GM12865 (cell line): ENCODE data around the gene DPYD.
"Not testable (repeated sequence)": the region's sequence is repeated elsewhere in the genome, so short reads cannot be mapped to it uniquely, and the experiment has no call there.

Experiments
- DNase-seq: peaks from one replicate; pipeline ENCODE4 v3.0.0; 2010; ENCODE audit warnings: low read depth
- H3K4me3 ChIP-seq: 2 replicates; pipeline ENCODE4 v1.5.1; 2011; ENCODE audit warnings: mild to moderate bottlenecking, low read depth, low read length, control low read depth
- TF ChIP-seq, protein P1 (sequence below): IDR thresholded peaks from 2 replicates; pipeline ENCODE4 v1.5.1; 2011; ENCODE audit warnings: low read length, control low read depth, low read depth, inconsistent platforms; ENCODE audit not compliant: insufficient read depth; ENCODE audit errors: missing control alignments

Gene DPYD

DNA sequence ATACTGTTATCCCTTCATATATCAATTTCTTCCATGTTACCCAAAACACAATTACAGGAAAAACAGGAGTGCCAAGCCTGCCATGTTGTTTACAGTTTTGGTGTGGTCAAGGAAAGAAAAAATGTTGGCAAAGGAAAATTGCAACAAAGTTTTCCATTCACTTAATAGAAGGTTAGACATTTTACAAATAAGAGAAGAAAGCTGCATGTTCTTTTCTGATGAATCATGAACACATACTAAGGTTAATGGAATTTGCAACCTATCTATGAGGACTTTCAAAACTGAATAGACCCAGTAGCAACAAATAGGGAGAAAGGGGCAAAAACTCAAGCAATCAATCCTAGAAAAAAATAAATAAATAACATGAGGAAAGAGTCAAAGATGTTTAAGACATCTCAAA, 556.7 kb downstream of the DPYD start:
- TF ChIP-seq, protein P1, sequence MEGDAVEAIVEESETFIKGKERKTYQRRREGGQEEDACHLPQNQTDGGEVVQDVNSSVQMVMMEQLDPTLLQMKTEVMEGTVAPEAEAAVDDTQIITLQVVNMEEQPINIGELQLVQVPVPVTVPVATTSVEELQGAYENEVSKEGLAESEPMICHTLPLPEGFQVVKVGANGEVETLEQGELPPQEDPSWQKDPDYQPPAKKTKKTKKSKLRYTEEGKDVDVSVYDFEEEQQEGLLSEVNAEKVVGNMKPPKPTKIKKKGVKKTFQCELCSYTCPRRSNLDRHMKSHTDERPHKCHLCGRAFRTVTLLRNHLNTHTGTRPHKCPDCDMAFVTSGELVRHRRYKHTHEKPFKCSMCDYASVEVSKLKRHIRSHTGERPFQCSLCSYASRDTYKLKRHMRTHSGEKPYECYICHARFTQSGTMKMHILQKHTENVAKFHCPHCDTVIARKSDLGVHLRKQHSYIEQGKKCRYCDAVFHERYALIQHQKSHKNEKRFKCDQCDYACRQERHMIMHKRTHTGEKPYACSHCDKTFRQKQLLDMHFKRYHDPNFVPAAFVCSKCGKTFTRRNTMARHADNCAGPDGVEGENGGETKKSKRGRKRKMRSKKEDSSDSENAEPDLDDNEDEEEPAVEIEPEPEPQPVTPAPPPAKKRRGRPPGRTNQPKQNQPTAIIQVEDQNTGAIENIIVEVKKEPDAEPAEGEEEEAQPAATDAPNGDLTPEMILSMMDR, result no peak
- H3K4me3 ChIP-seq, result no peak overlapping the region
- DNase-seq, result no peak

DNA sequence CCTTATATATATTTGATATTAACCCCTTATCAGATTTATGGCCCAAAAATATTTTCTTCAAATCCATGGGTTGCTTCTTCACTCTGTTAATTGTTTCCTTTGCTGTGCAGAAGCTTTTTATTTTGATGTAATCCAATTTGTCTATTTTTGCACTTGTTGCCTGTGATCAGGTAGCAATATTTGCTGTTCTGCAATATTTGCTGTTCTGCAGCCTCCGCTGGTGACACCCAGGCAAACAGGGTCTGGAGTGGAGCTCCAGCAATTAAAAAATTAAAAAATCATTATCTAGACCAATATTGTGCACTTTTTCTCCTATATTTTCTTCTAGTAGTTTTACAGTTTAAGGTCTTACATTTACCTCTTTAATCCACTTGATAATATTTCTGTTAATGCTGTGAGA, 564.5 kb downstream of the DPYD start:
- H3K4me3 ChIP-seq, result no peak overlapping the region
- TF ChIP-seq, protein P1, result no peak
- DNase-seq, result no peak

DNA sequence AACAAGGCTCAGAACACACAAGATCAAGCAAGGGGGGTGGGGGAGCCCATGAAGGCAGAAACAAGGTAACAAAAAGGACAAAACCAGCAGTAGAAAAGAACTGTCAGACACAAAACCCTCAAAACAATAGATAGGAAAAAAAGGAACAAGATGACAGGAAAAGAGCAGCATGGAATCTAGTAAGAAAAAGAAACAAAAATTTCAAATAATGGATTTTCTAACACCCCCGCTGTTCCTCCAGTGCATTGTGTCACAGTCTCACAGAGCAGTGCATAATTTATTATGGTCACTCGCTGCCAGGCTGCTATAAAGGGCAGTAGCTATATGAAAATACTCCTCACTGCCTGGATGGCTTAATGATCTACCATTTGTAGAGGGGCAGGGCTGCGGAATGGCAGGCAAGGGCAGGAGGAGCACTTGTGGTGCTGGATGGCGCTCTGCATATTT, 567.9 kb downstream of the DPYD start:
- DNase-seq, result no peak
- TF ChIP-seq, protein P1, result no peak
- H3K4me3 ChIP-seq, result no peak overlapping the region

GRCh38 chr1:97351846-97352245, 569.0 kb downstream of the DPYD start:
- TF ChIP-seq, protein P1, result no peak
- no peak overlapping the region for H3K4me3 ChIP-seq
- no peak for DNase-seq

- no peak for DNase-seq
- no peak overlapping the region for H3K4me3 ChIP-seq
- TF ChIP-seq, protein P1, result no peak
Measured at GRCh38 chr1:97350662-97351061, 570.2 kb downstream of the DPYD start.

- TF ChIP-seq, protein P1, result no peak
- DNase-seq, result no peak
Measured at GRCh38 chr1:97350241-97350640, 570.6 kb downstream of the DPYD start.

DNA sequence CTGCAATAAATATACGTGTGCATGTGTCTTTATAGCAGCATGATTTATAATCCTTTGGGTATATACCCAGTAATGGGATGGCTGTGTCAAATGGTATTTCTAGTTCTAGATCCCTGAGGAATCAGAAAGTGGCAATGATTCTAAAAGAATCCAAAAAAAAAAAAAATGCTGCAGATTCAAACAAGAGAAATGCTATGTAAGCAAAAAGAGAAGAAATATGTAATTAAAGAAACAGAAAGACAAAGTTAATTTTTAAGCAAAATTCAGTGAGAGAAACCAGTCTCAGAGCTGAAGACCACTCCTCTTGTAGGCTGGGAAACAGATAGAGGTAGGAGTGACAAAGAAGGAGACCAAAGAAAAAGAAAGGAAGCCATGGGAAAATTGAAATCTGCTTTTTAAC, 571.0 kb downstream of the DPYD start:
- DNase-seq, H3K4me3 ChIP-seq: not testable (repeated sequence)

More at GRCh38 chr1:97350241-97350640, 570.6 kb downstream of the DPYD start:
- no peak overlapping the region for H3K4me3 ChIP-seq
